H1 (cell line): ENCODE data around the gene HORMAD2. TPM values are rescaled to one million over a fixed set of nuclear protein-coding genes. Genes with fewer than 3 reads are reported as not detected.

Experiments used
- CTCF ChIA-PET: fragments of 300-600 bp; sonication (Branson Sonifier 250); formaldehyde crosslinking; loops from one replicate; lab custom pipeline; 2021; ENCODE audit not compliant: partially characterized antibody; lab: Charles Lee
- POLR2A ChIA-PET: fragments of 300-600 bp; sonication (Branson Sonifier 250); formaldehyde crosslinking; loops from one replicate; lab custom pipeline; 2021; ENCODE audit warnings: inconsistent platforms; ENCODE audit not compliant: partially characterized antibody; lab: Charles Lee
- DNase-seq, 2 experiments: peaks; one replicate each; pipeline versions ENCODE4 v3.0.0 to v3.0.0-alpha.2; 2010 to 2022; ENCODE audit warnings: low spot score in 2 of 2, low read depth in 1 of 2, mixed read lengths in 1 of 2
- FAIRE-seq: peaks from 2 replicates; lab custom pipeline; 2011; peaks lifted over from hg19 to GRCh38; lab: Jason Lieb, UNC
- H2AFZ ChIP-seq: 2 replicates; pipeline ENCODE4 v1.8.1; 2012; ENCODE audit warnings: low read length, inconsistent platforms
- H2AK5ac ChIP-seq: 2 replicates; pipeline ENCODE4 v1.6.1; 2013; ENCODE audit warnings: low read depth, low read length
- H2BK120ac ChIP-seq: replicated peaks from 2 replicates; pipeline ENCODE3; 2013; ENCODE audit warnings: low read depth, low read length, inconsistent platforms
- H2BK12ac ChIP-seq: 2 replicates; pipeline ENCODE4 v1.6.1; 2013; ENCODE audit warnings: low read depth, low read length
- H2BK15ac ChIP-seq: 2 replicates; pipeline ENCODE4 v1.6.1; 2013; ENCODE audit warnings: low read length
- H2BK20ac ChIP-seq: 2 replicates; pipeline ENCODE4 v1.6.1; 2013; ENCODE audit warnings: low read length
- H2BK5ac ChIP-seq: 2 replicates; pipeline ENCODE4 v1.6.1; 2013; ENCODE audit warnings: low read depth, low read length
- H3K14ac ChIP-seq: 2 replicates; pipeline ENCODE4 v1.6.1; 2013; ENCODE audit warnings: inconsistent platforms; ENCODE audit not compliant: insufficient read length
- H3K18ac ChIP-seq: 2 replicates; pipeline ENCODE4 v1.6.1; 2013; ENCODE audit warnings: low read length; ENCODE audit errors: extremely low read depth
- H3K23ac ChIP-seq: 2 replicates; pipeline ENCODE4 v1.6.1; 2013; ENCODE audit warnings: inconsistent platforms; ENCODE audit not compliant: insufficient read length
- H3K23me2 ChIP-seq: 2 replicates; pipeline ENCODE4 v1.6.1; 2013; ENCODE audit warnings: low read depth, low read length
- H3K27ac ChIP-seq: 2 replicates; pipeline ENCODE4 v1.6.1; 2011; ENCODE audit warnings: low read depth, low read length, inconsistent platforms
- H3K27me3 ChIP-seq, 4 experiments: replicated peaks in 1 of 4; 1 replicate in 1 of 4; 2 replicates in 3 of 4; pipeline versions ENCODE4 v1.6.1 to v1.8.1; 2011 to 2013; ENCODE audit warnings: low read length in 3 of 4, mild to moderate bottlenecking in 3 of 4, inconsistent platforms in 2 of 4, mixed read lengths in 2 of 4, moderate library complexity in 1 of 4; ENCODE audit not compliant: control insufficient read depth in 3 of 4, insufficient read depth in 3 of 4; ENCODE audit errors: extremely low read depth in 1 of 4
- H3K36me3 ChIP-seq, 4 experiments: 2 replicates each; pipeline versions ENCODE4 v1.6.1 to v1.8.1; 2011 to 2013; ENCODE audit warnings: mild to moderate bottlenecking in 4 of 4, low read length in 3 of 4, moderate library complexity in 2 of 4, control low read depth in 1 of 4, inconsistent platforms in 1 of 4; ENCODE audit not compliant: insufficient read depth in 4 of 4, control insufficient read depth in 2 of 4
- H3K4ac ChIP-seq: replicated peaks from 2 replicates; pipeline ENCODE3; 2013; ENCODE audit warnings: low read length, low read depth, mixed read lengths, inconsistent platforms; ENCODE audit not compliant: insufficient read length
- H3K4me1 ChIP-seq, 4 experiments: replicated peaks in 1 of 4; 1 replicate in 1 of 4; 2 replicates in 3 of 4; pipeline versions ENCODE4 v1.6.1 to v1.8.1; 2011 to 2013; ENCODE audit warnings: low read length in 3 of 4, inconsistent platforms in 2 of 4, mixed read lengths in 1 of 4; ENCODE audit not compliant: insufficient read depth in 4 of 4, control insufficient read depth in 3 of 4
- H3K4me2 ChIP-seq, 2 experiments: 2 replicates each; pipeline versions ENCODE4 v1.6.1 to v1.8.1; 2011 to 2013; ENCODE audit warnings: low read depth in 2 of 2, low read length in 2 of 2, control low read depth in 1 of 2, inconsistent platforms in 1 of 2, mild to moderate bottlenecking in 1 of 2; ENCODE audit not compliant: insufficient read depth in 1 of 2
- H3K4me3 ChIP-seq, 4 experiments: fragments of 200-600, 300-600 bp in 1 of 4; sonication (generic), shearing (Covaris generic), sonication (Bioruptor Twin) in 1 of 4; 2 replicates each; pipeline versions ENCODE4 v1.5.1 to v1.8.1; 2011 to 2016; ENCODE audit warnings: low read length in 4 of 4, low read depth in 3 of 4, control low read depth in 2 of 4, inconsistent platforms in 2 of 4, mild to moderate bottlenecking in 2 of 4, mixed read lengths in 1 of 4, moderate library complexity in 1 of 4; ENCODE audit not compliant: insufficient read depth in 2 of 4; ENCODE audit errors: extremely low read depth in 1 of 4
- H3K56ac ChIP-seq: replicated peaks from 2 replicates; pipeline ENCODE3; 2013; ENCODE audit warnings: low read depth, mild to moderate bottlenecking, mixed read lengths, low read length, inconsistent platforms; ENCODE audit not compliant: insufficient read length
- H3K79me1 ChIP-seq: 2 replicates; pipeline ENCODE4 v1.6.1; 2013; ENCODE audit warnings: low read depth, low read length, control low read depth
- H3K79me2 ChIP-seq, 2 experiments: 2 replicates each; pipeline versions ENCODE4 v1.6.1 to v1.8.1; 2012 to 2013; ENCODE audit warnings: low read length in 2 of 2, mild to moderate bottlenecking in 2 of 2, inconsistent platforms in 1 of 2; ENCODE audit not compliant: insufficient read depth in 2 of 2, control insufficient read depth in 1 of 2
- H3K9ac ChIP-seq, 4 experiments: replicated peaks in 1 of 4; 1 replicate in 1 of 4; 2 replicates in 3 of 4; pipeline versions ENCODE4 v1.6.1 to v1.8.1; 2011 to 2013; ENCODE audit warnings: low read depth in 3 of 4, low read length in 3 of 4, control low read depth in 2 of 4, mild to moderate bottlenecking in 2 of 4, moderate library complexity in 2 of 4, inconsistent platforms in 1 of 4; ENCODE audit errors: extremely low read depth in 1 of 4
- H3K9me3 ChIP-seq, 2 experiments: 2 replicates each; pipeline versions ENCODE4 v1.6.1 to v1.8.1; 2012 to 2013; ENCODE audit warnings: mild to moderate bottlenecking in 2 of 2, moderate library complexity in 2 of 2, control low read depth in 1 of 2, inconsistent platforms in 1 of 2, low read depth in 1 of 2, low read length in 1 of 2, mixed read lengths in 1 of 2; ENCODE audit not compliant: insufficient read depth in 2 of 2
- H4K20me1 ChIP-seq, 2 experiments: replicated peaks in 1 of 2; 2 replicates each; pipeline versions ENCODE3 to v1.8.1; 2011 to 2013; ENCODE audit warnings: inconsistent platforms in 2 of 2, low read length in 2 of 2, mild to moderate bottlenecking in 1 of 2; ENCODE audit not compliant: insufficient read depth in 2 of 2, control insufficient read depth in 1 of 2
- H4K5ac ChIP-seq: 2 replicates; pipeline ENCODE4 v1.6.1; 2013; ENCODE audit warnings: low read length, low read depth, mixed read lengths, inconsistent platforms; ENCODE audit not compliant: insufficient read length
- H4K8ac ChIP-seq: 2 replicates; pipeline ENCODE4 v1.8.0; 2013; ENCODE audit warnings: mild to moderate bottlenecking, moderate library complexity, low read length, inconsistent platforms; ENCODE audit not compliant: insufficient read depth; ENCODE audit errors: extremely low read depth
- H4K91ac ChIP-seq: replicated peaks from 2 replicates; pipeline ENCODE3; 2013; ENCODE audit warnings: low read length, mixed read lengths, inconsistent platforms; ENCODE audit not compliant: insufficient read length
- ATF3 ChIP-seq: IDR thresholded peaks from 2 replicates; pipeline ENCODE4 v1.6.1; 2011; ENCODE audit warnings: low read depth, mild to moderate bottlenecking, low read length; ENCODE audit not compliant: insufficient read depth
- E2F6 ChIP-seq: IDR thresholded peaks from 2 replicates; pipeline ENCODE4 v1.6.1; 2012; ENCODE audit warnings: inconsistent platforms
- GABPA ChIP-seq: IDR thresholded peaks from 2 replicates; pipeline ENCODE4 v1.6.1; 2011; ENCODE audit warnings: mild to moderate bottlenecking, low read length, moderate library complexity, borderline replicate concordance; ENCODE audit not compliant: insufficient read depth
- HDAC6 ChIP-seq: IDR thresholded peaks from one replicate; pipeline ENCODE4 v1.7.1; 2012; ENCODE audit warnings: low read depth, mild to moderate bottlenecking, inconsistent platforms, low read length, moderate library complexity
- KDM1A ChIP-seq: fragments of 200-600, 300-600 bp; sonication (generic); IDR thresholded peaks from 2 replicates; pipeline ENCODE4 v1.7.1; 2016; ENCODE audit warnings: mild to moderate bottlenecking, low read length, borderline replicate concordance
- MAFK ChIP-seq: IDR thresholded peaks from 2 replicates; pipeline ENCODE4 v1.6.1; 2012; ENCODE audit warnings: low read depth, mild to moderate bottlenecking, improper control_type of control experiment, low read length
- POLR2A ChIP-seq, 2 experiments: IDR thresholded peaks; 1 replicate in 1 of 2; 2 replicates in 1 of 2; pipeline ENCODE4 v1.6.1; 2011; ENCODE audit warnings: low read depth in 2 of 2, low read length in 2 of 2, mild to moderate bottlenecking in 2 of 2; ENCODE audit errors: control extremely low read depth in 1 of 2
- POLR2AphosphoS5 ChIP-seq: IDR thresholded peaks from 2 replicates; pipeline ENCODE4 v1.6.1; 2011; ENCODE audit warnings: low read depth, low read length
- POU5F1 ChIP-seq: IDR thresholded peaks from 2 replicates; pipeline ENCODE4 v1.6.1; 2011; ENCODE audit warnings: low read depth, mild to moderate bottlenecking, low read length, moderate library complexity
- RXRA ChIP-seq: IDR thresholded peaks from 2 replicates; pipeline ENCODE4 v1.6.1; 2011; ENCODE audit warnings: low read depth, mild to moderate bottlenecking, low read length, moderate library complexity; ENCODE audit not compliant: insufficient read depth
- SIN3A ChIP-seq, 2 experiments: IDR thresholded peaks in 1 of 2; conservative IDR thresholded peaks in 1 of 2; 2 replicates each; pipeline ENCODE4 v1.6.1; 2011 to 2012; ENCODE audit warnings: low read length in 2 of 2, improper control_type of control experiment in 1 of 2, low read depth in 1 of 2, mild to moderate bottlenecking in 1 of 2
- SP4 ChIP-seq: IDR thresholded peaks from 2 replicates; pipeline ENCODE4 v1.6.1; 2012; ENCODE audit warnings: low read length, inconsistent platforms
- TAF7 ChIP-seq: optimal IDR thresholded peaks from 2 replicates; pipeline ENCODE3; 2011; ENCODE audit warnings: low read depth, mild to moderate bottlenecking, inconsistent platforms, low read length, moderate library complexity, borderline replicate concordance
- YY1 ChIP-seq: IDR thresholded peaks from 2 replicates; pipeline ENCODE4 v1.6.1; 2011; ENCODE audit warnings: low read depth, mild to moderate bottlenecking, low read length
- WGBS, 2 experiments: shearing (Covaris generic) in 1 of 2; methylation state at CpG; one replicate each; pipeline versions ENCODE4 v1.1.6 to v1.1.7; 2013 to 2015; ENCODE audit warnings: low lambda C conversion rate in 2 of 2, mixed read lengths in 2 of 2, inconsistent platforms in 1 of 2, low coverage in 1 of 2, missing lambda C conversion rate in 1 of 2; ENCODE audit not compliant: insufficient replicate concordance in 2 of 2, insufficient coverage in 1 of 2, insufficient read length in 1 of 2; ENCODE audit errors: extremely low coverage in 1 of 2, missing lambda C conversion rate in 1 of 2; 5-methylcytosine and 5-hydroxymethylcytosine counted together
- polyA plus RNA-seq, 7 experiments: library from polyadenylated mRNA; depleted of rRNA in 3 of 7; stranded (reverse) in 5 of 7; unstranded in 2 of 7; fragments of >200 nt in 5 of 7; fragments of 200-250 nt in 2 of 7; gene quantifications; 1 replicate in 5 of 7; 2 replicates in 1 of 7; 4 replicates in 1 of 7; pipeline versions ENCODE4 v1.2.1 to v1.2.3, GENCODE V29; 2011 to 2013; ENCODE audit warnings: missing spikeins in 2 of 7, mixed read lengths in 2 of 7
- total RNA-seq: library from RNA; stranded (reverse); fragmentation: NEBNext Ultra II Directional; extraction: Animal tissue kit (Norgen Biotek cat#: 25700); gene quantifications from 2 replicates; pipeline ENCODE4 v1.2.1, GENCODE V29; 2021

The HORMAD2 gene
- total and polyA plus RNA-seq, 2 of the 8 experiments (the other 6 are each of a cell fraction or from before 2014, with no cell fraction given), result 0.03 TPM; not detected in 1

GRCh38 chr22:30041475-30041874 lies 38.8 kb upstream of the HORMAD2 start:
- 86% methylated on average over 2 of the region's 2 CpGs; no CpG with 5 or more reads in 1 of the 2 experiments for WGBS, 2 experiments
- DNase-seq (no peak), FAIRE-seq (no peak)
- Histone ChIP-seq H4K20me1 (no peaks in the 10 kb centered on the region), H4K8ac (no peak overlapping the region; the same call in 1 of the 2 replicates), H3K18ac (no peak overlapping the region), H3K27ac (no peak overlapping the region), H3K79me1 (no peaks in the 10 kb centered on the region), H2BK5ac (no peak overlapping the region), H2BK12ac (no peak overlapping the region), H3K14ac (no peak overlapping the region), H3K4me3 (no peak overlapping the region), H4K91ac (no peak overlapping the region), H3K56ac (no peak overlapping the region), H2BK20ac (no peak overlapping the region), H2AFZ (no peak overlapping the region), H2BK120ac (no peak overlapping the region), H3K4me2 (no peak overlapping the region), H3K23me2 (no peaks in the 10 kb centered on the region), H3K36me3 (no peaks in the 10 kb centered on the region), H3K9me3 (no peaks in the 10 kb centered on the region), H2AK5ac (no peak overlapping the region), H3K4me1 (no peaks in the 10 kb centered on the region), H4K5ac (no peak overlapping the region), H3K9ac (no peak overlapping the region), H2BK15ac (no peak overlapping the region), H3K79me2 (no peaks in the 10 kb centered on the region), H3K23ac (no peak overlapping the region), H3K4ac (no peak overlapping the region), H3K27me3 (no peaks in the 10 kb centered on the region)
- POLR2A ChIA-PET, result interaction anchor here (0.9 kb wide), 1 partner anchor 13 kb away, joined by 3 read pairs; no protein-coding TSS in a partner anchor
- CTCF ChIA-PET, result interaction anchor here (0.8 kb wide), 1 partner anchor 47 kb away, joined by 3 read pairs; no protein-coding TSS in a partner anchor
- TF ChIP-seq SP4, result no peak
- TF ChIP-seq ATF3, result no peak
- TF ChIP-seq MAFK, result no peak
- no peak for TF ChIP-seq TAF7
- no peak for TF ChIP-seq YY1
- TF ChIP-seq GABPA, result no peak
- TF ChIP-seq KDM1A, result no peak
- no peak for TF ChIP-seq E2F6
- no peak for TF ChIP-seq POLR2A (IDR thresholded peaks at IDR 0.05; ENCODE audit: control extremely low read depth in 1 of 2, low read depth in 2 of 2, low read length in 2 of 2)
- no peak for TF ChIP-seq HDAC6
- no peak for TF ChIP-seq POLR2AphosphoS5
- no peak for TF ChIP-seq POU5F1
- no peak for TF ChIP-seq RXRA
- no peak for TF ChIP-seq SIN3A (conservative IDR thresholded peaks at IDR 0.05 in 1 of 2, IDR thresholded peaks at IDR 0.05 in 1 of 2; ENCODE audit: low read depth in 1 of 2, low read length in 2 of 2)
